Neural crest cell (in vitro differentiated cells): ENCODE measurements around the gene KY. TPM values are rescaled to one million over a fixed set of nuclear protein-coding genes. Genes with fewer than 3 reads are reported as not detected.
"Not testable (repeated sequence)": the region's sequence is repeated elsewhere in the genome, so short reads cannot be mapped to it uniquely, and the experiment has no call there.

Experiments used
- DNase-seq: peaks from one replicate; pipeline ENCODE4 v3.0.0; 2021; ENCODE audit warnings: low read depth, mixed read lengths, low spot score
- H3K27ac Mint-ChIP-seq: one replicate; pipeline ENCODE4 v1.8.0; 2021; ENCODE audit warnings: mild to moderate bottlenecking, mixed read lengths; ENCODE audit not compliant: unreplicated experiment
- H3K27me3 Mint-ChIP-seq: 2 replicates; pipeline ENCODE4 v1.8.0; 2021; ENCODE audit warnings: low read depth, mild to moderate bottlenecking, mixed read lengths
- H3K36me3 Mint-ChIP-seq: 2 replicates; pipeline ENCODE4 v1.8.0; 2021; ENCODE audit warnings: low read depth, mild to moderate bottlenecking, mixed read lengths
- H3K4me1 Mint-ChIP-seq: 2 replicates; pipeline ENCODE4 v1.8.0; 2021; ENCODE audit warnings: mixed read lengths
- H3K4me3 Mint-ChIP-seq: one replicate; pipeline ENCODE4 v1.8.0; 2021; ENCODE audit warnings: mild to moderate bottlenecking, mixed read lengths
- H3K9me3 Mint-ChIP-seq: 2 replicates; pipeline ENCODE4 v1.8.0; 2021; ENCODE audit warnings: mixed read lengths
- total RNA-seq: library from RNA; stranded (reverse); gene quantifications from 2 replicates; pipeline ENCODE4 v1.2.1, GENCODE V29; 2021
- TF ChIP-seq, protein P1 (sequence below): fragments of 200-600 bp; sonication (generic); conservative IDR thresholded peaks from 2 replicates; pipeline ENCODE4 v1.5.0; 2021; ENCODE audit warnings: antibody characterized with exemption, mild to moderate bottlenecking

The KY gene
- total RNA-seq, 1 donor from 2014 or later = 0.33 TPM

DNA sequence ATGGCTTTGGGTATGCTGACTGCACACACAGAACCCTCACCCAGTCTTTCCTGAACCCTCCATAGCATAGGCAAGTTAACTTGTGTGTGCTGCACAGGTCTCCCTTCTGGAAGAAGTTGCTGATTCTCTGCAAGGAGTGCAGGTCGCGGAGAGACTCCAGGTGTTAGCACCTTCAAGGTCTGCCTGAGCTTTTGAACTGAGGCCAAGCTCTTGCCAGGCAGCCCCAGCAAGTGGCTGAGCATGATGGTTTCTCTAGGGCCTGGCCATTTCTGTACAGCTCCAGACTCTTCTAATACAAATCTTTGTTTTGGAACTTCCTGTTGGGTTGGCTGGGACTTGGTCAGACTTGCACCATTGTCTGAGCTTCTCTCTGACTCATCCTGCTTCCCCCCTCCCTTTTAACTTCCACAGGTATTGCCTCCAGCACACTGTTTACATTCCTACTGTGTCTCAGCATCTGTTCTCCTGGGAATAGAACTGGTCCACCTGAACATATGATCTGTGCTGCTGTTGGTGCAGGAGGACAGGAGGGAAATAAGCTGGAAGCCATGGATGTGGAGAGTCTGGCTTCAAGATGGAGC, 53.3 kb downstream of the KY start:
- Mint-ChIP-seq H3K4me1 (peaks cover 37% of the 10 kb centered on the region), H3K9me3 (no peaks in the 10 kb centered on the region), H3K27ac (no peak overlapping the region), H3K36me3 (no peaks in the 10 kb centered on the region), H3K27me3 (peaks cover 4% of the 10 kb centered on the region), H3K4me3 (no peak overlapping the region)
- TF ChIP-seq, protein P1, sequence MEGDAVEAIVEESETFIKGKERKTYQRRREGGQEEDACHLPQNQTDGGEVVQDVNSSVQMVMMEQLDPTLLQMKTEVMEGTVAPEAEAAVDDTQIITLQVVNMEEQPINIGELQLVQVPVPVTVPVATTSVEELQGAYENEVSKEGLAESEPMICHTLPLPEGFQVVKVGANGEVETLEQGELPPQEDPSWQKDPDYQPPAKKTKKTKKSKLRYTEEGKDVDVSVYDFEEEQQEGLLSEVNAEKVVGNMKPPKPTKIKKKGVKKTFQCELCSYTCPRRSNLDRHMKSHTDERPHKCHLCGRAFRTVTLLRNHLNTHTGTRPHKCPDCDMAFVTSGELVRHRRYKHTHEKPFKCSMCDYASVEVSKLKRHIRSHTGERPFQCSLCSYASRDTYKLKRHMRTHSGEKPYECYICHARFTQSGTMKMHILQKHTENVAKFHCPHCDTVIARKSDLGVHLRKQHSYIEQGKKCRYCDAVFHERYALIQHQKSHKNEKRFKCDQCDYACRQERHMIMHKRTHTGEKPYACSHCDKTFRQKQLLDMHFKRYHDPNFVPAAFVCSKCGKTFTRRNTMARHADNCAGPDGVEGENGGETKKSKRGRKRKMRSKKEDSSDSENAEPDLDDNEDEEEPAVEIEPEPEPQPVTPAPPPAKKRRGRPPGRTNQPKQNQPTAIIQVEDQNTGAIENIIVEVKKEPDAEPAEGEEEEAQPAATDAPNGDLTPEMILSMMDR = no peak
- DNase-seq = no peak

DNA sequence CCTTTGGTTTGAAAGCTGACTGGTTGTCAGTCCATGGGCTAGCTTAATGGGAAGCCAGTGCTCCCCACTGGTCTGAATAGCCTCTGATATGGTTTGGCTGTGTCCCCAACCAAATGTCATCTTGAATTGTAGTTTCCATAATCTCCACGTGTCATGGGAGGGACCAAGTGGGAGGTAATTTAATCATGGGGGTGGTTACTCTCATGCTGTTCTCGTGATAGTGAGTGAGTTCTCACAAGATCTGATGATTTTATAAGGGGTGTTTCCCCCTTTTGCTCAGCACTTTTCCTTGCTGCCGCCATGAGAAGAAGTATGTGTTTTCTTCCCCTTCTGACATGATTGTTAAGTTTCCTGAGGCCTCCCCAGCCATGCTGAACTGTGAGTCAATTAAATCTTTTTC, 55.8 kb downstream of the KY start:
- not testable (repeated sequence) for H3K27me3 Mint-ChIP-seq, DNase-seq, H3K27ac Mint-ChIP-seq, H3K36me3 Mint-ChIP-seq, H3K9me3 Mint-ChIP-seq, H3K4me3 Mint-ChIP-seq
- H3K4me1 Mint-ChIP-seq = peaks cover 14% of the 10 kb centered on the region

DNA sequence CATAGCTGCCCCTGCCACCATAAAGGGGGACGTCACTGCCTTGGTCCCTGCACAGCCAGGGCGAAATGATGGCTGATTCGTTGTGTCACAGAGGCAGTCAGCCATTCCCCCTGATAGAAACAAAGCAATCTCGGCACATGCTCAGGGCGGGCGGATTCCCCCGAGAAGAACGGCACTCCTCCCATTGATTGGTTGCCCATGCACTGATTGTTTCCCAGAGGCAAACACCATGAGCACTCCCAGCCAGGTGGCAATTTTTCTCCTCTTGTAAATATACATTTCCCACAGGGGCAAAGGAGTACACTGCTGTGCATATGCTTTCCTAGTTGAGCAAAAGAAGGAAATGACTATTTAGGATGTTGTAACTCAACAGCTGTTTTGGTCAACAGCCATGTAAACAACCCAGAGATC, 56.5 kb downstream of the KY start:
- Mint-ChIP-seq H3K27ac (peak overlapping the region; percentile 53), H3K9me3 (no peaks in the 10 kb centered on the region), H3K36me3 (no peaks in the 10 kb centered on the region), H3K4me1 (peaks cover 9% of the 10 kb centered on the region), H3K4me3 (no peak overlapping the region), H3K27me3 (no peaks in the 10 kb centered on the region)
- TF ChIP-seq, protein P1 = no peak
- no peak for DNase-seq

DNA sequence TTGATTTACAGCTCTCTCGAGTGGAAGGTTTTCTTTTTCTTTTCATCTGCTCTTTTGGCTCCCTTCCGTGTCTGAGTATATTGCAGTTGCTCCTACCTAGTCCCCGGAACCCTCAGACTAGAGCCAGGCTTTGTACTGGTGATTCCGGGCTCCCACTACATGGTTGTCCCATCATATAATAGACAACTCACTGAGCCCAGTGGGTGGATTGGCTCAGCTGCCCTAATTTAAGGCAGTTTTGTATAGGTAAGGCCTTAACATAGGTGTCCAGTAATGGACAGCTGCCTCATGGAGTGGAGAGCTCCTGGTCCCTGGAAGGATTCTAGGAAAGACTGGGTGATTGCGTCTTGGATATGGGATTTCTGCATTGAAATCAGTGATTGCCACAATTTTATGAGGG, 58.0 kb downstream of the KY start:
- Mint-ChIP-seq H3K36me3 (no peaks in the 10 kb centered on the region), H3K9me3 (no peaks in the 10 kb centered on the region), H3K27ac (no peak overlapping the region), H3K4me1 (no peaks in the 10 kb centered on the region), H3K4me3 (no peak overlapping the region), H3K27me3 (no peaks in the 10 kb centered on the region)
- no peak for DNase-seq
- TF ChIP-seq, protein P1 = no peak

DNA sequence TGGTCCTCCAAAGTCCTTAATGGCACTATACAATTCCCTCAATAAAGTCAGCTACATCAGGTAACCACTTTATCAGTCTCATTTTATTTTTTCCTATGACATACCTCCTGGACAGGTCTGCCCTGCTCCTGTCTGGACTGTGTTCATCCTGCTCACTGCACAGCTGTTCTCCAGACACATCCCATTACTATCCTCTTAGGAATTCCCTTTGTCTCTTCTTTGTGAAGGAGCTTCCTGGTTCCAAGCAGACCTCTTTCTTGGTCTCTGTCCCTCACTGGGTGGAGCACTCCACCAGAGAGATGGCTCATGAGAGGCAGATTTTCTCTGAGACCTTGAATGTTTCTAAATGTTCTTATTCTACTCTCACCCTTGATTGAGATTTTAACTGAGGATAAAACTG, 60.1 kb downstream of the KY start:
- no peak overlapping the region for H3K4me3 Mint-ChIP-seq
- TF ChIP-seq, protein P1 = no peak
- H3K36me3 Mint-ChIP-seq = no peaks in the 10 kb centered on the region
- H3K4me1 Mint-ChIP-seq = no peaks in the 10 kb centered on the region
- no peak overlapping the region for H3K27ac Mint-ChIP-seq
- H3K27me3 Mint-ChIP-seq = no peaks in the 10 kb centered on the region
- no peak for DNase-seq
- no peaks in the 10 kb centered on the region for H3K9me3 Mint-ChIP-seq

DNA sequence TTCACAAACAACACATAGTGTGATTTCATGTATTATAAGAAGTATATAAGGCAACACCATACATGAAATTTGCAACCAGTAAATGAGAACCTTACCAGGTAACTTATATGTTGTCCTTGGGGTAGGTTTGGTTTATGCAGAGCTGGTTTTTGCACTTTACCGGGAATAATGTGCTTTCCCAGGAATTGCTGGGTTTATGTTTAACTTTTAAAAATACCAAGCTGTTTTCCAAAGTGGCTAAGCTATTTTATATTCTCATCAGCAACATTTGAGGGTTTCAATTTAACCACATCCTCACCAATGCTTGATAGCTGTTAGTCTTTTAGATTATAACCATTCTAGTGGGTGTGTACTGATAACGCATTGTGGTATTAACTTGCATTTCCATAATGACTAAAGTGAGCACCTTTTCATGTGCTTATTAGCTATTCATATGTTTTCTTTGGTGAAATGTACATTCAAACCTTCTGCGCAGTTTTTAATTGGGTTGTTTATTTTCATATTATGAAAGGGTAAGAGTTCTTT, 71.6 kb downstream of the KY start:
- peaks cover 11% of the 10 kb centered on the region for H3K9me3 Mint-ChIP-seq
- no peak for DNase-seq
- no peak overlapping the region for H3K4me3 Mint-ChIP-seq
- H3K27me3 Mint-ChIP-seq = no peaks in the 10 kb centered on the region
- no peak overlapping the region for H3K27ac Mint-ChIP-seq
- peaks cover 11% of the 10 kb centered on the region for H3K36me3 Mint-ChIP-seq
- peaks cover 9% of the 10 kb centered on the region for H3K4me1 Mint-ChIP-seq
- TF ChIP-seq, protein P1 = no peak
